ENCODE measurements around the gene FST.

Gene FST

DNA sequence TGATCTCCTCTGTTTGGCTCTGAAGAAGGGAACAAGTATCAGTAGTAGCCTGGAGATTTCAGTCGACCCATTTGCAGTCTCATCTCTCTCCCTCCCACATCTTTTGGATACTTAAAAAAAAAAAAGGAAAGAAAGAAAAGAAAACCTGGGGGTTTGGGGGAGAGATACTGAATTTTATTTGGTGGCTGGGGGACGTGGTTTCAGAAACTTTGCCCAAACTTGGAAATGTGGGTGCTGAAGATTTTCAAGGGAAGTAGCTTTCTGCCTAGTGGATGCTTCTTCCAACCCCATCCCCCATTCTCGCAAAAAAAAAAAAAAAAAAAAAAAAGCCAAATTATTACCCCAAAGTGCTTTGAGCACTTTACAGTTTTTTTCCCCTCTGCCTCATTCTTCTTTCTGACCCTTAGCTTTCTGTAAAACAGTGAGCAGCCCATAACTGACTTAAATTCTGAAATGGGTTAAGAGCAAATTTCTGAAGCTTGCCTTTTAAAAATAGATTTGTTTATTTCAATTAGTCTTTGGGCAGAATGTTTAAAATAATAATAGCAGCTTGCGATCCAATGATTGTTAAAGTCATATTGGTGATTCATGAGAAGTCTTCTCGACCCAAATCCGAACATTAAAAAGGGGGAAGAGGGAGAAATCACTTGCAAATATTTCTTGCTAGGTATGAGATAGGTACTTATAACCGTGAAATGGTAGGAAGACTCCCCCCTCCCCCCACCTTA lies 894 bp downstream of the FST start:
- H3K36me3 Mint-ChIP-seq (ENCODE audit: low read depth): no peaks in the 10 kb centered on the region
- DNase-seq: no peak
- H3K9me3 Mint-ChIP-seq: no peaks in the 10 kb centered on the region
- peaks cover 39% of the 10 kb centered on the region for H3K4me1 Mint-ChIP-seq (ENCODE audit: low read depth)
- peak overlapping the region; percentile 74 for H3K4me3 Mint-ChIP-seq
- H3K27me3 Mint-ChIP-seq: peaks cover 67% of the 10 kb centered on the region
- no peak overlapping the region for H3K27ac Mint-ChIP-seq

DNA sequence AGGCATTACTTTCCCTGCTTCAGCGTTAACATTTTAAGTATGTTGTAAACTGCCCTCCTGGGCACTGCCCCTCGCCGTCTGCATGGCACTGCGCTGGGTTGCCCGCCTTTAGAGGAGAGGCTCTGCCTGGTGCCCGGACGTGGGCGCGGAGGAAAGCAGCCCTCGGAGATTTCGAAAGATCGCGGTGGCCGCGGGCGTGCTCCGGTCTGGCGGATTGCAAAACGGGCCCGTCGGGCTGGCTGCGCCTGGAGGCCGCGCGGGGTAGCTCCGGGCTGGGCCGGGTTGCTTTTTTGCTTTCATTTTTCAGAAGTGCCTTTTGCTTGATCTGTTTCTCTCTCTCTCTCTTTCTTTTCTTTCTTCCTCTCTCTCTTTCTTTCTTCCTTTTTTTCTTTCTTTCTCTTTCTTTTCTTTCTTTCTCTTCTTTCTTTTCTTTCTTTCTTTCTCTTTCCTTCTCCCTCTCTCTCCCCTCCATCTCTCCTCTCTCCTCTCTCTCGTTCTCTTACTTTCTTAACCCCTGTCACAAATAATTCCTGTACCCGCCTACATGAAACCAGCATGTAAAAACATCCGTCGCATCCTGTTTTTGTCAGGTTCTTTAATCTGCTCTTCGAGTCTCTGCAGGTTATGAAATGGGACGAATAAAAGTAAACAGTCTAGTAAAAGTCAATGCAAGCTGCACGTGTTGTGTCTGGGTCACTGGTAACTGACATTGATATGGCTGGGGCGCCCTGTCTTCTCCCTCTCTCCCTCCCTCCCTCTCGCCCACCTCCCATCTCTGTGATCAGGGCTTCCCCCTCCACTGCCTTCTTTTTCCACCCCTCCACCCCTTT lies 1.7 kb downstream of the FST start:
- DNase-seq: peak; percentile 75
- H3K27ac Mint-ChIP-seq: no peak overlapping the region
- peaks cover 65% of the 10 kb centered on the region for H3K27me3 Mint-ChIP-seq
- no peaks in the 10 kb centered on the region for H3K36me3 Mint-ChIP-seq (ENCODE audit: low read depth)
- peaks cover 41% of the 10 kb centered on the region for H3K4me1 Mint-ChIP-seq (ENCODE audit: low read depth)
- no peaks in the 10 kb centered on the region for H3K9me3 Mint-ChIP-seq
- H3K4me3 Mint-ChIP-seq: peak overlapping the region; percentile 74

DNA sequence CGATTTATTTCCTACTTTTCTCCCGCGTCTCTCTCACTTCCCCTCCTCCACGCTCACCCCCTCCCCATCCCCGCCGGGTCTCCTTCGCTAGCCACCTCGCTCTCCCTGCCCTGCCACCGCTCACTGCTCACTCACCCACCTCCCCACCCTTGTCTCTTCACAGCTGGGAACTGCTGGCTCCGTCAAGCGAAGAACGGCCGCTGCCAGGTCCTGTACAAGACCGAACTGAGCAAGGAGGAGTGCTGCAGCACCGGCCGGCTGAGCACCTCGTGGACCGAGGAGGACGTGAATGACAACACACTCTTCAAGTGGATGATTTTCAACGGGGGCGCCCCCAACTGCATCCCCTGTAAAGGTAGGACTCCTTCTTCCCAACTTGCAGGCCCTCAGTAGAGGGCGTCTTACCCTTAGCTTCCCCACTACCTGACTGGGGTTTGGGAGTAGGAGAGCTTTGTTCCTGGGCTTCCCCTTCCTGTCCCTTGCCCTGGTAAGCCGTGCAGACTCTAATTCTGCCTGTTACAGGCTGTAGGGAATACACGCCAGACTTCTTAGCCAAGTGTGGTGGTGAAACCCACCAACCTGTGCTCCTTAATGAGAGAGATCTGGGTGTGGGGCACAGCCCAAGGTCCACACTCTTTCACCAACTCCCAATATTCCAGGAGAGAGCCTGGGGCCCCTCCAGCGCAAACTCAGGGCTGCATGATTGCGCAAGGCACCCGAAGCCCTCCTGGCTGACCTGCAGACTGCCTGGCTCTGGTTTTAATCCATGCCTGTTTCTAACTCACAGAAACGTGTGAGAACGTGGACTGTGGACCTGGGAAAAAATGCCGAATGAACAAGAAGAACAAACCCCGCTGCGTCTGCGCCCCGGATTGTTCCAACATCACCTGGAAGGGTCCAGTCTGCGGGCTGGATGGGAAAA lies 2.5 kb downstream of the FST start:
- peaks cover 65% of the 10 kb centered on the region for H3K27me3 Mint-ChIP-seq
- H3K27ac Mint-ChIP-seq: no peak overlapping the region
- H3K36me3 Mint-ChIP-seq (ENCODE audit: low read depth): no peaks in the 10 kb centered on the region
- peak; percentile 43 for DNase-seq
- peak overlapping the region; percentile 74 for H3K4me3 Mint-ChIP-seq
- H3K9me3 Mint-ChIP-seq: no peaks in the 10 kb centered on the region
- peaks cover 41% of the 10 kb centered on the region for H3K4me1 Mint-ChIP-seq (ENCODE audit: low read depth)

DNA sequence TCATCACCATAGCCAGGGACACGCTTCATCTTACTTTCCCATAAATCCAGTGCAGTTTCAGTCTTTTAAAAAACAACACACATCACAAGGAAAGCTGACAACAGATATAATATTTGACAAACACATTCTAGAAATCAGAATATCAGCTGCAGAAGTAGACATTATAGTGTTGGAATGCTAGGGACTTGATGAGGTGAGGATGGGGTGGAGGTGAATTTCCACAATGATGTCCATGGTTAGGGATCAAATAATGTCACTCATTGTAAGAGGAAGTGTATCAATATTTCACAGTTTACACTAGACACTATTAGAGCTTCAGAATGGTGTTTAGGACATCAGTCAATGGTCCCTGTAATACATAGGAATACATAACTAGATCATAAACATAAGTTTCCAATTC lies 7.0 kb downstream of the FST start:
- Mint-ChIP-seq H3K4me1 (ENCODE audit: low read depth) (peaks cover 14% of the 10 kb centered on the region), H3K27me3 (peaks cover 62% of the 10 kb centered on the region)

DNA sequence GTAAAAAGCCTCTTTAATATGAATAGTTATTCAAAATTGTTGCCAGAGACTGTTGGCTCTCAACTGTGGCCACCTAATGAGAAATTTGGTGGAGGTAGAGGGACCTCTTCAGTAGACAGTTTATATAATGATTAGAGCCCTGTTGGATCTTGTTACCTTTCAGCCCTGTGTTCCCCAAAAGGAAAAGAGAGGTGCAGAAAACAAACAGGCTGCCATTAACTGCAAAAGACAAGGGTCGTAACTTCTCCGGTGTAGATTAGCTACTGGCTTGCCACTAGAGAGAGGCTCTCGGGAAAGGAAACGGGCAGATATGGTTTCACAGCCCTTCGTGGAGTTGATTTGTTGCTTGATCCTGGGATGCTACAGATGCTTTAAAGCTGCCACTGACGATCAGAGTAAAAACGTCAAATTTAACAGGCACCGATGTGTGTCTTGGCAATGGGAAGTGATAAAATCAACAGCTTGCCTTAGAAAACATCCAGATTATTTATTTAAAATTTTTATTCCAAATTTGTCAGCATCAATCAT lies 7.8 kb downstream of the FST start:
- DNase-seq: no peak
- Mint-ChIP-seq H3K27me3 (peaks cover 57% of the 10 kb centered on the region), H3K4me3 (no peak overlapping the region), H3K9me3 (no peaks in the 10 kb centered on the region), H3K27ac (no peak overlapping the region), H3K4me1 (ENCODE audit: low read depth) (peaks cover 6% of the 10 kb centered on the region), H3K36me3 (ENCODE audit: low read depth) (no peaks in the 10 kb centered on the region)

More for the DNA sequence above, 7.0 kb downstream of the FST start:
- Mint-ChIP-seq H3K36me3 (ENCODE audit: low read depth) (no peaks in the 10 kb centered on the region), H3K27ac (no peak overlapping the region), H3K4me3 (no peak overlapping the region), H3K9me3 (no peaks in the 10 kb centered on the region)
- DNase-seq: no peak

DNA sequence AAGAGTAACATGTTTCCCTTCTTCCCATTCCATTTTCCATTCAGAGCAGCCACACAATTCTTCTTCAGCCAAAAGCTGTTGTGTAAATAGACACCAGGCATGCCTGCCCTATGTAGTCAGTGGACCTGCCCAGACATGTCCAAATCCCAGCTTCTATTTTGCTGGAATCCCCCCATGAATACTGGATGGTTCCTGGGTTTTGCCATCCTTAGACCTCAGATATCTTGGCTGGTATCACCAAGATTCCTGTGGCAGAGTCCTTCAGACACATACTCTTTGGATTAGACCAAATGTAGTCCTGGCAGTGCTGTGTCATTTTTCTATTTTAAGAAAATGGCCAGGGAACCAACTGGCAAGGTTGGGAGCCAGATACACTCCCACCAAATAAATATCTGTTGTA lies 10.3 kb downstream of the FST start:
- no peak for DNase-seq
- H3K9me3 Mint-ChIP-seq: no peaks in the 10 kb centered on the region
- no peaks in the 10 kb centered on the region for H3K36me3 Mint-ChIP-seq (ENCODE audit: low read depth)
- H3K4me1 Mint-ChIP-seq (ENCODE audit: low read depth): peaks cover 2% of the 10 kb centered on the region
- H3K27me3 Mint-ChIP-seq: peaks cover 54% of the 10 kb centered on the region
- H3K27ac Mint-ChIP-seq: no peak overlapping the region
- H3K4me3 Mint-ChIP-seq: no peak overlapping the region

DNA sequence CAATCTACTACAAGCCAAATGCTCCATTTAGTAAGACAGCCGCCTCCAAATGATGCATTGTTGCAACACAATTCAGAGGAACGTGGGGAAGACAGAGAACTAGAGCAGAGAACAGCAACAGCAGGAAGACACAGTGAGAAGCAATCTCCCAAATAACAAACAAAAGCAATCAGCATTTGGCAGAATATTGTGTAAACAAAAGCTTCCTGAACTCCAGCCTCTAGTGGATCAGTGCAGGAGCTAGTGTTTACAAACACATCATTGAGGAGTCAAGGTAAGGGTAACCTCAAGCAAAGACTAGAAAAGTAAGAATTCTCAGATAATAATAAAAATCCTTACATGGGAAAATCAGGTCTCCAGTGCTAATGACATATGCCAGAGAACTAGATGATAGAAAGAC lies 20.6 kb downstream of the FST start:
- peaks cover 28% of the 10 kb centered on the region for H3K27me3 Mint-ChIP-seq
- no peaks in the 10 kb centered on the region for H3K4me1 Mint-ChIP-seq (ENCODE audit: low read depth)
- H3K9me3 Mint-ChIP-seq: peaks cover 4% of the 10 kb centered on the region
- H3K36me3 Mint-ChIP-seq (ENCODE audit: low read depth): no peaks in the 10 kb centered on the region
- no peak overlapping the region for H3K27ac Mint-ChIP-seq
- no peak for DNase-seq
- no peak overlapping the region for H3K4me3 Mint-ChIP-seq

DNA sequence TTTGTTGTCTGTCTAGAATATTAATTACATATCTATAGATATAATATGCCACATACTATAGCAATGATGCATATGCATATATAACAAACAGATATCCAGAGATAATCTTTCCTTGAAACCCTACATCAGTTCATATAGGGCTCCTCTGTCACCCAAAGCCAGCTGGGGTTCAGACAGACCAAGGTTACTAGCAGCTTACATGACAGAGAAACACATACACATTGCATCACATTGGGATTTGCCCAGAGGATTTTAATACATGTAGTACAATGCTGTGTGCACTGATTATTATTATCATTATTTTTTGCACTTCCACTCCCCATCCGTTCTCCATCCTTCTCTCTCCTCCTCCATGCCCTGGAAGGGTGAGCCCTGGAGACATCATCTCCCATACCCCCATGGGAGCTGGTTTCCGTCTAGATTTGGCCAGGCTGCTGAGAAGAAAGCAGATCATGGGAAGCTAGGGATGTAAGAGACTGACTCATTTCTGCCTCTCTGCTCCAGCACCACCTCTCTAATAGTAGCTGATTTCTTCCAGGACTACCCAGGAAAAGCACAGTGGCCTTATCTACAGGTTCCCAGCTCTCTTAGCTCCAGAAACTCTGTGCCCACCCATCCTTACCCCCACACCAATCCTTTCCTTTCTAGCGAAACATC lies 23.3 kb downstream of the FST start:
- Mint-ChIP-seq H3K4me1 (ENCODE audit: low read depth) (no peaks in the 10 kb centered on the region), H3K9me3 (peaks cover 7% of the 10 kb centered on the region), H3K4me3 (no peak overlapping the region), H3K27me3 (peaks cover 24% of the 10 kb centered on the region), H3K27ac (no peak overlapping the region), H3K36me3 (ENCODE audit: low read depth) (no peaks in the 10 kb centered on the region)
- DNase-seq: no peak

DNA sequence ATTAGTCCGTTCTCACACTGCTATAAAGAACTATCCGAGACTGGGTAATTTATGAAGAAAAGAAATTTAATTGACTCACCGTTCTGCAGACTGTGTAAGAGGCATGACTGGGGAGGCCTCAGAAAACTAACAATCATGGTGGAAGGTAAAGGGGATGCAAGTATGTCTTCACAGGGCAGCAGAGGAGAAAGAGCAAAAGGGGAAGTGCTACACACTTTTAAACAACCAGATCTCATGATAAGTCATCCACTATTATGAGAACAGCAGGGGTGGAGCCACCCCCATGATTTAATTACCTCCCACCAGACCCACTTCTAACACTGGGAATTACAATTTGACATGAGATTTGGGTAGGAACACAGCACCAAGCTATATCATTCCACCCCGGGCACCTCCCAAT lies 26.6 kb downstream of the FST start:
- no peak for DNase-seq
- Mint-ChIP-seq H3K36me3 (ENCODE audit: low read depth) (no peaks in the 10 kb centered on the region), H3K4me1 (ENCODE audit: low read depth) (no peaks in the 10 kb centered on the region), H3K9me3 (peaks cover 17% of the 10 kb centered on the region), H3K27ac (no peak overlapping the region), H3K4me3 (no peak overlapping the region), H3K27me3 (peaks cover 13% of the 10 kb centered on the region)

DNA sequence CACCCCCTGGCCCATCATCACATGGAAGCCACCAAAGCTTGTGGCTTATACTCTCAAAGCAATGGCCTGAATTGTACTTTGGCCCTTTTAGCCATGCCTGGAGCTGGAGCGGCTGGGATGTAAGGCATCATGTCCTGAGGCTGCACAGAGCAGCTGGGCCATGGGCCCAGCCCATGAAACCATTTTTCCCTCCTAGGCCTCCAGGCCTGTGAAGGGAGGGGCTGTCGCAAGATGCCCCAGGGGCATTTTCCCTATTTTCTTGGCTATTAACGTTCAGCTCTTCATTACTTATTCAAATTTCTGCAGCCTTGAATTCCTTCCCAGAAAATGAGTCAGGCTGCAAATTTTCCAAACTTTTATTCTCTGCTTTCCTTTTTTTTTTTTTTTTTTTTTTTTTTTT lies 27.7 kb downstream of the FST start:
- no peak for DNase-seq
- no peaks in the 10 kb centered on the region for H3K4me1 Mint-ChIP-seq (ENCODE audit: low read depth)
- no peaks in the 10 kb centered on the region for H3K36me3 Mint-ChIP-seq (ENCODE audit: low read depth)
- peaks cover 8% of the 10 kb centered on the region for H3K27me3 Mint-ChIP-seq
- no peak overlapping the region for H3K27ac Mint-ChIP-seq
- no peak overlapping the region for H3K4me3 Mint-ChIP-seq
- peaks cover 17% of the 10 kb centered on the region for H3K9me3 Mint-ChIP-seq

DNA sequence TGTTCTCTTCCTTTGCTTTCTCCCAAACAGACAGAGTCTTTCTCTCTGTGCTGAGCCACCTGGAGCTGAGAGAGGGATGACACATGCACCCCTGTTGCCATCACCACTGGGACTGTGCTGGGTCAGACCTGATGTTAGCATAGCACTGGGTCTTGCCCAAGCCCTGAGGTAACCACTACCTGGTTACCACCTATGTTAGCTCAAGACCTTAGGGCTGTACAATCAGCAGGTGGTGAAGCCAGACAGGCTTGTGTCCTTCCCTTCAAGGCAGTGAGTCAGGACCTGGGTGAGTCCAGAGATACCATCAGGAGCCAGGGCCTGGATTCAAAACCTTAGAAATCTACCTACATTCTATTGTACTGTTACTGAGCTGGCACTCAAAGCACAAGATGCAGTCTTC lies 32.1 kb downstream of the FST start:
- DNase-seq: no peak
- peaks cover 10% of the 10 kb centered on the region for H3K9me3 Mint-ChIP-seq
- H3K4me1 Mint-ChIP-seq (ENCODE audit: low read depth): no peaks in the 10 kb centered on the region
- peaks cover 18% of the 10 kb centered on the region for H3K27me3 Mint-ChIP-seq
- no peak overlapping the region for H3K27ac Mint-ChIP-seq
- no peaks in the 10 kb centered on the region for H3K36me3 Mint-ChIP-seq (ENCODE audit: low read depth)
- H3K4me3 Mint-ChIP-seq: no peak overlapping the region

DNA sequence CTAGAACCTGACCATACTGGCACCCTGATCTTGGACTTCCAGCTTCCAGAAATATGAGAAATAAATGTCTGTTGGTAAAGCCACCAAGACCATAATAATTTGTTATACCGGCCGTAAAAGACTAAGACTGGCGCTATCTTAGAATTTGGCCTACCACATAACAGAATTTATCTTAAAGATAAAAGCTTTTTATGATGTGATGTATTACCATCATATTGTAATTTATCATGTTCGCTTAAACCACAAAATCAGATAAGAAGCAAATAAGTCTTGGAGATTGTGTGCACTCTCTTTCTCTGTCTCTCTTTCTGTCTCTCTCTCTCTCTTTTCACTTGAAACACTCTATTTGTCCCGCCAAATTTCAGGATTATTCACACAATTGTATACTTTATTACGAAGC lies 35.6 kb downstream of the FST start:
- no peak overlapping the region for H3K4me3 Mint-ChIP-seq
- no peaks in the 10 kb centered on the region for H3K36me3 Mint-ChIP-seq (ENCODE audit: low read depth)
- no peaks in the 10 kb centered on the region for H3K4me1 Mint-ChIP-seq (ENCODE audit: low read depth)
- no peak for DNase-seq
- H3K27ac Mint-ChIP-seq: no peak overlapping the region
- H3K9me3 Mint-ChIP-seq: no peaks in the 10 kb centered on the region
- peaks cover 36% of the 10 kb centered on the region for H3K27me3 Mint-ChIP-seq

DNA sequence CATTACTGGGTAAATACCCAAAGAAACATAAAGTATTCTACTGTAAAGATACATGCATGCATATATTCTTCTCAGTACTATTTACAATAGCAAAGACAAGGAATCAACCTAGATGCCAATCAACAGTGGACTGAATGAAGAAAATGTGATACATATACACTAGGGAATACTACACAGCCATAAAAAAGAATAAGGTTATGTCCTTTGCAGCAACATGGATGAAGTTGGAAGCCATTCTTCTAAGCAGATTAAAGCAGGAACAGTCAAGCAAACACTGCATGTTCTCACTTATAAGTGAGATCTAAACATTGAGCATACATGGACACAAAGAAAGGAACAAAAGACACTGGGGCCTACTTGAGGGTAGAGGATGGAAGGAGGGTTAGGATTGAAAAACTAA lies 40.4 kb downstream of the FST start:
- DNase-seq: no peak
- Mint-ChIP-seq H3K9me3 (no peaks in the 10 kb centered on the region), H3K27me3 (peaks cover 31% of the 10 kb centered on the region), H3K27ac (no peak overlapping the region), H3K4me3 (no peak overlapping the region), H3K36me3 (ENCODE audit: low read depth) (no peaks in the 10 kb centered on the region), H3K4me1 (ENCODE audit: low read depth) (no peaks in the 10 kb centered on the region)
